ENCODE results near the gene SMAD6.

DNA sequence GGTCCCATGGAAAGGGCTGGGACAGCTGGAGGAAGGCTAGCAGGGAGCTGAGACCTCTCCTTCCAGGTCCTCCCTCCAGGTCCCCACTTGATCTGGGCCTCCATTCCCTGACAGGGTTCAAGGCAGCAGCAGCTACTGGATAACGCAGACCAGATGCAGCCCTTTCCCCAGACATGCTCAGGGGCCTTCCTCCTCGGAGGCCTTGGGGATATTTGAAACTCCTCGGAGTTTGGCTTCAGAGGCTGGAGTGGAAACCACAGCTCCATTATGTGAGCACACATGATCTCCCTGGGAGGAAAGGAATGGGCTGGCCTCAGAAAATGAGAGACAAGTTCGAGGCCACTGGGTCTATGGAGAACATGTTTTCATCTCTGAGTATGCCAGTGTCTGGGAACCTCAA is 119.3 kb downstream of the SMAD6 start:
- TF ChIP-seq CTCF (conservative IDR thresholded peaks at IDR 0.05; ENCODE audit: low read depth in 2 of 2) (no peak), EZH2phosphoT487 (IDR thresholded peaks at IDR 0.05; ENCODE audit: unreplicated experiment) (no peak), CREB1 (CRISPR knock-in tag; IDR thresholded peaks at IDR 0.05; ENCODE audit: low read depth) (no peak)
